Right lobe of liver (tissue), 4 donors: ENCODE results near the gene MYL7.

ENCODE experiments used
- CTCF ChIP-seq, 4 donors: fragments of 200-600 bp in 3 of 4; fragments of 450-650 bp in 1 of 4; IDR thresholded peaks; one replicate each; pipeline versions ENCODE4 v1.5.1 to v1.8.0; 2016 to 2022; ENCODE audit warnings: antibody characterized with exemption in 4 of 4, mild to moderate bottlenecking in 2 of 4
- POLR2A ChIP-seq: fragments of 450-650 bp; IDR thresholded peaks from one replicate; pipeline ENCODE4 v1.6.1; 2017; ENCODE audit warnings: antibody characterized with exemption, mild to moderate bottlenecking
- donor health status: DM: no; HTN: no; CAD: no.
- donor health status: DM: no; HTN: no; CAD: no.
- donor health status: DM: no; HTN: yes; CAD: no.

GRCh38 chr7:44123190-44124003, 17.7 kb downstream of the MYL7 start, which contains the start of gene POLD2:
- TF ChIP-seq CTCF (IDR thresholded peaks at IDR 0.05) (no peak), POLR2A (peak; percentile 58)
